ENCODE measurements around the gene ADAMTS6. TPM values are rescaled to one million over a fixed set of nuclear protein-coding genes. Genes with fewer than 3 reads are reported as not detected.

Gene ADAMTS6
- total RNA-seq, 1 donor from 2014 or later: 7.1 TPM

DNA sequence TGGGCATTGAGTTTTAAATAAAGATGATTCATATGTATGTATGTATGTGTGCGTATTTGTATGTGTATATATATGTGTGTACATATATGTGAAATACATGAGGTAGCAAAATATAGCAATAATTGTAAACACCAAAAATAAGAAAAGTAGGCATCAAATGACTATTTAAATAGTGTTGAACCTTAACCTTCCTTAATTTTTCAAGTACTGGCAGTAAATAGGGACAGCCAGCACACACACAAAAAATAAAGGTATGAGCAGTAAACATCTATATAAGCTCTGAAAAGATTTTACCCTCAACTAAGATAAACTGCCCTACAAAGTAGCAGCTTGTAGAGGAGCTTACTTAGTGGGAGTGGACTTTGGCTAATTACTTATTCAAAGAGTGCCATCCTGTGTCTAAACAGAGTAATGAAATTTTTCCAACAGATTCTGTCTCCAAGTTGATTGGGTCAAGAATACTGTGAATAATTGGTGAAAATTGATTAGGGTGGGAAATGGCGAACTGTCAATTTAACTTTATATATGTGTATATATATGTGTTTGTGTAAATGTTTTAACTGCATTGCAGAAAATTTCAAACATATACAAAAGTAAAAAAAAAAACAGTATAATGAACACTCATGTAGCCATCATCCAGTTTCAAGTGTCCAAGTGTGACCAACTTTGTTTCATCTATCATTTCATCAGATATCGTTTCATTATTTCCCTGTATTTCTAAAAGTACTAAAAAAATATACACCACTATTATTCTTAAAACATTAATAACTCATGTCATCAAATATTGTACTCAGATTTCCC, 2.0 kb upstream of the ADAMTS6 start:
- TF ChIP-seq, protein P1, sequence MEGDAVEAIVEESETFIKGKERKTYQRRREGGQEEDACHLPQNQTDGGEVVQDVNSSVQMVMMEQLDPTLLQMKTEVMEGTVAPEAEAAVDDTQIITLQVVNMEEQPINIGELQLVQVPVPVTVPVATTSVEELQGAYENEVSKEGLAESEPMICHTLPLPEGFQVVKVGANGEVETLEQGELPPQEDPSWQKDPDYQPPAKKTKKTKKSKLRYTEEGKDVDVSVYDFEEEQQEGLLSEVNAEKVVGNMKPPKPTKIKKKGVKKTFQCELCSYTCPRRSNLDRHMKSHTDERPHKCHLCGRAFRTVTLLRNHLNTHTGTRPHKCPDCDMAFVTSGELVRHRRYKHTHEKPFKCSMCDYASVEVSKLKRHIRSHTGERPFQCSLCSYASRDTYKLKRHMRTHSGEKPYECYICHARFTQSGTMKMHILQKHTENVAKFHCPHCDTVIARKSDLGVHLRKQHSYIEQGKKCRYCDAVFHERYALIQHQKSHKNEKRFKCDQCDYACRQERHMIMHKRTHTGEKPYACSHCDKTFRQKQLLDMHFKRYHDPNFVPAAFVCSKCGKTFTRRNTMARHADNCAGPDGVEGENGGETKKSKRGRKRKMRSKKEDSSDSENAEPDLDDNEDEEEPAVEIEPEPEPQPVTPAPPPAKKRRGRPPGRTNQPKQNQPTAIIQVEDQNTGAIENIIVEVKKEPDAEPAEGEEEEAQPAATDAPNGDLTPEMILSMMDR (conservative IDR thresholded peaks at IDR 0.05): peak; percentile 69
- no peak for DNase-seq (ENCODE audit: low read depth, low spot score)
- peaks cover 21% of the 10 kb centered on the region for H3K4me1 Mint-ChIP-seq
- no peaks in the 10 kb centered on the region for H3K27me3 Mint-ChIP-seq (ENCODE audit: low read depth)
- peaks cover 3% of the 10 kb centered on the region for H3K9me3 Mint-ChIP-seq
- H3K27ac Mint-ChIP-seq (ENCODE audit: unreplicated experiment): peak overlapping the region; percentile 63
- H3K36me3 Mint-ChIP-seq (ENCODE audit: low read depth): peaks cover 2% of the 10 kb centered on the region
- H3K4me3 Mint-ChIP-seq: no peak overlapping the region

GRCh38 chr5:65482736-65483545, 1.2 kb upstream of the ADAMTS6 start:
- H3K4me3 Mint-ChIP-seq: no peak overlapping the region
- no peak for DNase-seq (ENCODE audit: low read depth, low spot score)
- peaks cover 3% of the 10 kb centered on the region for H3K9me3 Mint-ChIP-seq
- H3K27ac Mint-ChIP-seq (ENCODE audit: unreplicated experiment): peak overlapping the region; percentile 63
- TF ChIP-seq, protein P1 (conservative IDR thresholded peaks at IDR 0.05): no peak
- peaks cover 2% of the 10 kb centered on the region for H3K36me3 Mint-ChIP-seq (ENCODE audit: low read depth)
- no peaks in the 10 kb centered on the region for H3K27me3 Mint-ChIP-seq (ENCODE audit: low read depth)
- H3K4me1 Mint-ChIP-seq: peaks cover 21% of the 10 kb centered on the region

DNA sequence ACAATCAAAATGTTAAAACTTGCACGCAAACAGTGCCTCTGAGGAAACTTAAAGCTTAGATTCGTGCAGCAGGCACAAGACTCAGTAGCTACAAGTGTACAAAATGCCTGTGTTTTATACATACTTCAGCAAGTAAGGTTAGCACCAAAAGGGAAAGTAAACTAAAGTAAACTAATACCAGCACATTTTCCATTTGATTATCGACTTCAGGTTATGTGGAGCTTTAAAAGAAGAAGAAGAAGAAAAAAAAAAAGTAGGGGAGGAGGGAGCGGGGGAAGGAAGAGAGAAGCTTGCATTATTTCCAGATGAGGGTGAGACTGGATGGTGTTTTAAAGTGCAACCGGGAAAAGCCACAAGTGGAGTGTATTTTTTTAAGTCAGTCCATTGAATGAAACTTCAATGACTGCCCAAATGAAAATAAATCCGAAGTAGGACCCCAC, 596 bp upstream of the ADAMTS6 start:
- TF ChIP-seq, protein P1 (conservative IDR thresholded peaks at IDR 0.05): no peak
- Mint-ChIP-seq H3K27me3 (ENCODE audit: low read depth) (no peaks in the 10 kb centered on the region), H3K36me3 (ENCODE audit: low read depth) (peaks cover 2% of the 10 kb centered on the region), H3K4me1 (peaks cover 21% of the 10 kb centered on the region), H3K4me3 (no peak overlapping the region), H3K9me3 (peaks cover 3% of the 10 kb centered on the region), H3K27ac (ENCODE audit: unreplicated experiment) (peak overlapping the region; percentile 96)
- DNase-seq (ENCODE audit: low read depth, low spot score): no peak

GRCh38 chr5:65481171-65481581, 544 bp downstream of the ADAMTS6 start:
- TF ChIP-seq, protein P1 (conservative IDR thresholded peaks at IDR 0.05): no peak
- H3K27me3 Mint-ChIP-seq (ENCODE audit: low read depth): no peaks in the 10 kb centered on the region
- H3K27ac Mint-ChIP-seq (ENCODE audit: unreplicated experiment): peak overlapping the region; percentile 96
- H3K4me1 Mint-ChIP-seq: peaks cover 21% of the 10 kb centered on the region
- H3K9me3 Mint-ChIP-seq: no peaks in the 10 kb centered on the region
- no peak overlapping the region for H3K4me3 Mint-ChIP-seq
- no peak for DNase-seq (ENCODE audit: low read depth, low spot score)
- no peaks in the 10 kb centered on the region for H3K36me3 Mint-ChIP-seq (ENCODE audit: low read depth)

- no peak for DNase-seq (ENCODE audit: low read depth, low spot score)
- Mint-ChIP-seq H3K27me3 (ENCODE audit: low read depth) (no peaks in the 10 kb centered on the region), H3K4me3 (no peak overlapping the region), H3K36me3 (ENCODE audit: low read depth) (no peaks in the 10 kb centered on the region), H3K27ac (ENCODE audit: unreplicated experiment) (no peak overlapping the region), H3K4me1 (peaks cover 21% of the 10 kb centered on the region), H3K9me3 (no peaks in the 10 kb centered on the region)
- TF ChIP-seq, protein P1 (conservative IDR thresholded peaks at IDR 0.05): no peak
Observed at GRCh38 chr5:65480306-65480865, 1.3 kb downstream of the ADAMTS6 start.

Data from neural crest cell (in vitro differentiated cells).